IMR-90 (cell line): ENCODE results near the gene EXOC3L4. TPM values are rescaled to one million over a fixed set of nuclear protein-coding genes. Genes with fewer than 3 reads are reported as not detected.

Experiments
- ATAC-seq: fragments of 200-7000 bp; cut with Tn5 transposase; 2 replicates; pipeline ENCODE4 v1.9.1; 2020; ENCODE audit warnings: low read depth, mild to moderate bottlenecking, moderate library complexity
- BruUV-seq: library from RNA; stranded (reverse); fragments of 400-500 nt; replicated peaks from 2 replicates; lab custom pipeline; 2021; lab: Mats Ljungman, UMichigan
- CTCF ChIA-PET: fragments of 300-600 bp; formaldehyde crosslinking; extraction: SDS; loops from one replicate; lab custom pipeline; 2021; ENCODE audit warnings: antibody characterized with exemption; lab: Yijun Ruan, JAX
- POLR2A ChIA-PET: fragments of 300-600 bp; sonication (Branson Sonifier 250); formaldehyde crosslinking; loops from one replicate; lab custom pipeline; 2022; ENCODE audit warnings: antibody characterized with exemption; ENCODE audit not compliant: unreplicated experiment; lab: Charles Lee
- DNase-seq: peaks from one replicate; pipeline ENCODE4 v3.0.0; 2013
- H2AFZ ChIP-seq: replicated peaks from 2 replicates; pipeline ENCODE3; 2013; ENCODE audit warnings: low read length, mild to moderate bottlenecking; ENCODE audit not compliant: poor library complexity
- H2AK5ac ChIP-seq: 2 replicates; pipeline ENCODE4 v1.6.1; 2013; ENCODE audit warnings: low read depth, low read length, inconsistent platforms
- H2AK9ac ChIP-seq: replicated peaks from 2 replicates; pipeline ENCODE3; 2013; ENCODE audit warnings: mild to moderate bottlenecking, low read depth, low read length, moderate library complexity; ENCODE audit not compliant: poor library complexity
- H2BK120ac ChIP-seq: 2 replicates; pipeline ENCODE4 v1.6.1; 2013; ENCODE audit warnings: low read depth, low read length, inconsistent platforms
- H2BK15ac ChIP-seq: 3 replicates; pipeline ENCODE4 v1.6.1; 2013; ENCODE audit warnings: low read depth, low read length, inconsistent platforms
- H2BK20ac ChIP-seq: 2 replicates; pipeline ENCODE4 v1.6.1; 2013; ENCODE audit warnings: low read depth, mild to moderate bottlenecking, inconsistent platforms, low read length, moderate library complexity
- H2BK5ac ChIP-seq: 2 replicates; pipeline ENCODE4 v1.6.1; 2013; ENCODE audit warnings: mild to moderate bottlenecking, low read depth, low read length, inconsistent platforms; ENCODE audit not compliant: poor library complexity, severe bottlenecking
- H3K14ac ChIP-seq: replicated peaks from 2 replicates; pipeline ENCODE4 v1.6.1; 2013; ENCODE audit warnings: low read depth, low read length, inconsistent platforms
- H3K18ac ChIP-seq: 2 replicates; pipeline ENCODE4 v1.6.1; 2013; ENCODE audit warnings: low read depth, low read length, control low read depth
- H3K23ac ChIP-seq: 2 replicates; pipeline ENCODE4 v1.6.1; 2013; ENCODE audit warnings: low read depth, low read length, inconsistent platforms
- H3K27ac ChIP-seq: 2 replicates; pipeline ENCODE4 v1.5.1; 2013; ENCODE audit warnings: mild to moderate bottlenecking, control low read depth, low read length; ENCODE audit not compliant: insufficient read depth
- H3K27me3 ChIP-seq: 2 replicates; pipeline ENCODE4 v1.6.1; 2013; ENCODE audit warnings: low read length; ENCODE audit not compliant: control insufficient read depth, insufficient read depth
- H3K36me3 ChIP-seq: 2 replicates; pipeline ENCODE4 v1.6.1; 2013; ENCODE audit warnings: low read length, mixed read lengths; ENCODE audit not compliant: control insufficient read depth, insufficient read depth
- H3K4ac ChIP-seq: 2 replicates; pipeline ENCODE4 v1.6.1; 2013; ENCODE audit warnings: low read depth, low read length, inconsistent platforms
- H3K4me1 ChIP-seq: 2 replicates; pipeline ENCODE4 v1.6.1; 2013; ENCODE audit warnings: low read length, mixed read lengths; ENCODE audit not compliant: control insufficient read depth, insufficient read depth
- H3K4me2 ChIP-seq: 2 replicates; pipeline ENCODE4 v1.6.1; 2013; ENCODE audit warnings: low read depth, mild to moderate bottlenecking, control low read depth, low read length, moderate library complexity
- H3K4me3 ChIP-seq: 2 replicates; pipeline ENCODE4 v1.5.1; 2013; ENCODE audit warnings: low read depth, mild to moderate bottlenecking, control low read depth, low read length, moderate library complexity; ENCODE audit not compliant: insufficient read depth
- H3K56ac ChIP-seq: 2 replicates; pipeline ENCODE4 v1.6.1; 2013; ENCODE audit warnings: low read length, inconsistent platforms; ENCODE audit not compliant: insufficient read depth; ENCODE audit errors: extremely low read depth
- H3K79me1 ChIP-seq, 2 experiments: 2 replicates each; pipeline ENCODE4 v1.6.1; 2013; ENCODE audit warnings: low read length in 2 of 2, inconsistent platforms in 1 of 2, low read depth in 1 of 2
- H3K9ac ChIP-seq: 2 replicates; pipeline ENCODE4 v1.6.1; 2013; ENCODE audit warnings: low read depth, low read length, control low read depth
- H3K9me1 ChIP-seq: 2 replicates; pipeline ENCODE4 v1.6.1; 2013; ENCODE audit warnings: low read length, inconsistent platforms; ENCODE audit not compliant: insufficient read depth
- H3K9me3 ChIP-seq: 2 replicates; pipeline ENCODE4 v1.6.1; 2013; ENCODE audit warnings: low read length; ENCODE audit not compliant: control insufficient read depth, insufficient read depth
- H4K20me1 ChIP-seq: 2 replicates; pipeline ENCODE4 v1.6.1; 2013; ENCODE audit warnings: low read length, inconsistent platforms; ENCODE audit not compliant: insufficient read depth
- H4K5ac ChIP-seq: 2 replicates; pipeline ENCODE4 v1.6.1; 2013; ENCODE audit warnings: mild to moderate bottlenecking, low read depth, low read length, control low read depth
- H4K8ac ChIP-seq, 2 experiments: 2 replicates each; pipeline ENCODE4 v1.6.1; 2013; ENCODE audit warnings: low read depth in 2 of 2, low read length in 2 of 2, control low read depth in 1 of 2, inconsistent platforms in 1 of 2
- H4K91ac ChIP-seq: 2 replicates; pipeline ENCODE4 v1.6.1; 2013; ENCODE audit warnings: low read depth, low read length, inconsistent platforms; ENCODE audit not compliant: insufficient read depth
- CTCF ChIP-seq: conservative IDR thresholded peaks from 2 replicates; pipeline ENCODE4 v1.5.1; 2012; ENCODE audit warnings: mild to moderate bottlenecking, low read depth, low read length, improper control_type of control experiment
- RAD21 ChIP-seq: IDR thresholded peaks from 2 replicates; pipeline ENCODE4 v1.6.1; 2012; ENCODE audit warnings: low read length, improper control_type of control experiment
- WGBS, 2 experiments: methylation state at CpG; one replicate each; pipeline versions ENCODE4 v1.1.5 to v1.1.7; 2013; ENCODE audit warnings: missing lambda C conversion rate in 2 of 2; ENCODE audit not compliant: insufficient read length in 1 of 2; ENCODE audit errors: extremely low coverage in 2 of 2; 5-methylcytosine and 5-hydroxymethylcytosine counted together
- dilution Hi-C: fragments of 300-500 bp; cut with HindIII; formaldehyde crosslinking; loops from one replicate; pipeline ENCODE4 v1.14.3; 2018; ENCODE audit warnings: low sequenced_read_pairs; ENCODE audit not compliant: unreplicated experiment
- in situ Hi-C: fragments of 300-500 bp; cut with MboI; formaldehyde crosslinking; loops from 3 replicates; pipeline ENCODE4 v1.14.3; 2019; ENCODE audit warnings: low sequenced_read_pairs, inconsistent platforms, mixed read lengths
- intact Hi-C: fragments of 100-400 bp; cut with micrococcal nuclease; formaldehyde crosslinking; loops from 2 replicates; pipeline ENCODE4 v1.10.0; 2022
- polyA plus RNA-seq, 3 experiments: library from polyadenylated mRNA; depleted of rRNA; stranded (reverse); fragments of >200 nt; gene quantifications; 2 replicates each; pipeline ENCODE4 v1.2.3, GENCODE V29; 2012; ENCODE audit warnings: low replicate concordance in 1 of 3
- total RNA-seq: library from RNA; depleted of rRNA; stranded (reverse); fragments of >200 nt; gene quantifications from 2 replicates; pipeline ENCODE4 v1.2.3, GENCODE V29; 2012

The EXOC3L4 gene
- total and polyA plus RNA-seq, 2 of the 4 experiments (the other 2 are of a cell fraction), result not detected

- CTCF ChIA-PET, result no interaction called here
Observed at GRCh38 chr14:103097244-103097993, 2.9 kb downstream of the EXOC3L4 start.

More at GRCh38 chr14:103097244-103097993, 2.9 kb downstream of the EXOC3L4 start:
- no peak overlapping the region for H4K5ac ChIP-seq
- H3K14ac ChIP-seq, result no peak overlapping the region
- H3K27ac ChIP-seq, result no peak overlapping the region
- no TSS peak for BruUV-seq
- peaks cover 38% of the 10 kb centered on the region for H3K27me3 ChIP-seq
- ATAC-seq (no peak), DNase-seq (no peak)
- no peak overlapping the region for H3K4me3 ChIP-seq
- no peak overlapping the region for H3K18ac ChIP-seq
- H3K36me3 ChIP-seq, result no peaks in the 10 kb centered on the region
- no peaks in the 10 kb centered on the region; the same call in 1 of the 2 replicates for H4K20me1 ChIP-seq
- no peak overlapping the region for H2AK9ac ChIP-seq
- H2AFZ ChIP-seq, result no peak overlapping the region
- intact Hi-C loops (no loop called here), in situ Hi-C loops (no loop called here), dilution Hi-C loops (no loop called here)
- no peak overlapping the region for H3K56ac ChIP-seq
- 73% methylated on average over 11 of the region's 26 CpGs; no CpG with 5 or more reads in 1 of the 2 experiments for WGBS, 2 experiments
- H3K4me2 ChIP-seq, result no peak overlapping the region
- H3K23ac ChIP-seq, result no peak overlapping the region
- no peak overlapping the region for H2BK120ac ChIP-seq
- no peak overlapping the region for H4K8ac ChIP-seq
- H2BK5ac ChIP-seq, result no peak overlapping the region
- H3K79me1 ChIP-seq, result no peaks in the 10 kb centered on the region
- peaks cover 3% of the 10 kb centered on the region; the same call in 1 of the 2 replicates for H3K4me1 ChIP-seq
- no peak overlapping the region for H2AK5ac ChIP-seq
- no peak overlapping the region for H3K4ac ChIP-seq
- H3K9me1 ChIP-seq, result no peaks in the 10 kb centered on the region
- H2BK20ac ChIP-seq, result no peak overlapping the region
- TF ChIP-seq CTCF (no peak), RAD21 (no peak)
- no peaks in the 10 kb centered on the region; the same call in 1 of the 2 replicates for H3K9me3 ChIP-seq
- H4K91ac ChIP-seq, result no peak overlapping the region
- POLR2A ChIA-PET, result no interaction called here
- H2BK15ac ChIP-seq, result no peak overlapping the region
- no peak overlapping the region for H3K9ac ChIP-seq
